ENCODE data around the gene C3orf20.
A peak's percentile ranks its signal among the peaks of the same experiment; 100 is the strongest.

C3orf20 gene

DNA sequence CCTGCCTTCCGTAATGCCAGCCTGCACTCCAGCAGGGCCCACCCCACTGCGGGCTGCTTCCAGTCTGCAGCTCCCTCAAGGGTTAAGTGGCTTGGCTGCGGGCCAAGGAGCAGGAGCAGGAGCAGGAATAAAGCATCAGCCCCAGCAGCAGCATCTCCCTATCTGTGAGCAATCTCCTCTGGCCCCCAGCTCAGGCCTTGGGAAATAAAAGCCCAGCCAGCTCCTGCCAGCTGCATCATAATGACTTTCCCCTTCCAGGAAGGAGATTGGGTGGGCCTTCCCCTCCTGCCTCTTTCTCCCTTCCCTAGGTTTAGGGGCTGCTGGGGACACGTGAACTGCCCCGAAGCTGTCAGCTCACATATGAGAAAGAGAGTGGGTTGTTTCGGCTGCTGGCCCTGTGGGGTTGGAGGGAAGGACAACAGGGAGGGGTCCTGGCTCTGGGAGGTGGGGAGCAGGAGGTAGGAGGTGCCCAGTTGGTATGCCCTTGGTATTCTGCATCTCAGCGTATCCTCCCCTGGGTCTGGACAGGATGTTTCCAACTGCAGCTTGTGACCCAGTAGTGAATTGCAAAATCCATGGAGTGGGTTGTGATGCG is 109.2 kb downstream of the C3orf20 start:
- H4K12ac ChIP-seq (ENCODE audit: low read depth, low read length): no peak overlapping the region
- H3K18ac ChIP-seq (ENCODE audit: low read length): no peak overlapping the region
- no peak overlapping the region for H2BK5ac ChIP-seq (ENCODE audit: low read depth, low read length, poor library complexity)
- no peak overlapping the region for H2AFZ ChIP-seq (ENCODE audit: insufficient read depth, low read length, poor library complexity)
- no peak overlapping the region for H3K23ac ChIP-seq (ENCODE audit: low read length)
- no peak overlapping the region for H4K8ac ChIP-seq (ENCODE audit: low read depth, low read length)
- H3K79me2 ChIP-seq (ENCODE audit: control insufficient read depth, insufficient read depth, low read length, poor library complexity): no peaks in the 10 kb centered on the region
- H3K27me3 ChIP-seq (ENCODE audit: insufficient read depth, low read length): no peaks in the 10 kb centered on the region
- peaks cover 4% of the 10 kb centered on the region for H3K9me3 ChIP-seq (ENCODE audit: insufficient read depth, low read depth, low read length)
- no peaks in the 10 kb centered on the region for H3K79me1 ChIP-seq (ENCODE audit: low read length)
- no peak overlapping the region for H3K9ac ChIP-seq (ENCODE audit: low read length)
- no peaks in the 10 kb centered on the region for H3K4me1 ChIP-seq (ENCODE audit: control insufficient read depth in 1 of 2, insufficient read depth in 2 of 2, low read length in 2 of 2)
- WGBS (ENCODE audit: extremely low coverage, insufficient coverage, insufficient read length): no CpG with 5 or more reads among the region's 8 CpGs
- H2BK12ac ChIP-seq (ENCODE audit: low read length): no peak overlapping the region
- H3K4me2 ChIP-seq (ENCODE audit: low read length): no peak overlapping the region
- no peak overlapping the region for H2BK120ac ChIP-seq (ENCODE audit: insufficient read depth, low read length, poor library complexity)
- H3K27ac ChIP-seq (ENCODE audit: low read depth, low read length): no peak overlapping the region
- no peak overlapping the region for H3K14ac ChIP-seq (ENCODE audit: low read length)
- no peak overlapping the region for H3K4me3 ChIP-seq (ENCODE audit: low read depth, low read length)
- H3K36me3 ChIP-seq (ENCODE audit: control insufficient read depth in 1 of 2, insufficient read depth in 2 of 2, low read length in 2 of 2): no peaks in the 10 kb centered on the region
- H4K91ac ChIP-seq (ENCODE audit: low read depth, low read length): no peak overlapping the region
- no peak overlapping the region for H2AK5ac ChIP-seq (ENCODE audit: low read length)
- no peak for DNase-seq
- H3K4ac ChIP-seq (ENCODE audit: low read depth, low read length): no peak overlapping the region

- Histone ChIP-seq H3K4ac (ENCODE audit: low read depth, low read length) (no peak overlapping the region), H2BK12ac (ENCODE audit: low read length) (no peak overlapping the region), H2BK120ac (ENCODE audit: insufficient read depth, low read length, poor library complexity) (no peak overlapping the region), H2AK5ac (ENCODE audit: low read length) (no peak overlapping the region), H3K4me1 (ENCODE audit: control insufficient read depth in 1 of 2, insufficient read depth in 2 of 2, low read length in 2 of 2) (no peaks in the 10 kb centered on the region), H4K8ac (ENCODE audit: low read depth, low read length) (no peak overlapping the region), H3K18ac (ENCODE audit: low read length) (no peak overlapping the region), H3K9ac (ENCODE audit: low read length) (no peak overlapping the region), H3K14ac (ENCODE audit: low read length) (no peak overlapping the region), H3K79me1 (ENCODE audit: low read length) (no peaks in the 10 kb centered on the region), H4K12ac (ENCODE audit: low read depth, low read length) (no peak overlapping the region), H3K79me2 (ENCODE audit: control insufficient read depth, insufficient read depth, low read length, poor library complexity) (no peaks in the 10 kb centered on the region), H4K91ac (ENCODE audit: low read depth, low read length) (no peak overlapping the region), H3K23ac (ENCODE audit: low read length) (no peak overlapping the region), H3K36me3 (ENCODE audit: control insufficient read depth in 1 of 2, insufficient read depth in 2 of 2, low read length in 2 of 2) (no peaks in the 10 kb centered on the region), H3K27me3 (ENCODE audit: insufficient read depth, low read length) (no peaks in the 10 kb centered on the region), H3K9me3 (ENCODE audit: insufficient read depth, low read depth, low read length) (peaks cover 4% of the 10 kb centered on the region), H3K4me3 (ENCODE audit: low read depth, low read length) (peak overlapping the region; percentile 9), H2BK5ac (ENCODE audit: low read depth, low read length, poor library complexity) (no peak overlapping the region), H3K27ac (ENCODE audit: low read depth, low read length) (no peak overlapping the region), H3K4me2 (ENCODE audit: low read length) (no peak overlapping the region), H2AFZ (ENCODE audit: insufficient read depth, low read length, poor library complexity) (no peak overlapping the region)
- no peak for DNase-seq
- no CpG with 5 or more reads among the region's 20 CpGs for WGBS (ENCODE audit: extremely low coverage, insufficient coverage, insufficient read length)
These were observed 110.5 kb downstream of the C3orf20 start for GRCh38 chr3:14785207-14786155.

- Histone ChIP-seq H3K36me3 (ENCODE audit: control insufficient read depth in 1 of 2, insufficient read depth in 2 of 2, low read length in 2 of 2) (no peaks in the 10 kb centered on the region), H2BK5ac (ENCODE audit: low read depth, low read length, poor library complexity) (no peak overlapping the region), H2BK120ac (ENCODE audit: insufficient read depth, low read length, poor library complexity) (no peak overlapping the region), H3K4ac (ENCODE audit: low read depth, low read length) (no peak overlapping the region), H2BK12ac (ENCODE audit: low read length) (no peak overlapping the region), H3K79me1 (ENCODE audit: low read length) (no peaks in the 10 kb centered on the region), H3K4me2 (ENCODE audit: low read length) (no peak overlapping the region), H2AK5ac (ENCODE audit: low read length) (no peak overlapping the region), H3K18ac (ENCODE audit: low read length) (no peak overlapping the region), H4K8ac (ENCODE audit: low read depth, low read length) (no peak overlapping the region), H3K27me3 (ENCODE audit: insufficient read depth, low read length) (no peaks in the 10 kb centered on the region), H4K12ac (ENCODE audit: low read depth, low read length) (no peak overlapping the region), H4K91ac (ENCODE audit: low read depth, low read length) (no peak overlapping the region), H3K4me1 (ENCODE audit: control insufficient read depth in 1 of 2, insufficient read depth in 2 of 2, low read length in 2 of 2) (no peaks in the 10 kb centered on the region), H3K14ac (ENCODE audit: low read length) (no peak overlapping the region), H2AFZ (ENCODE audit: insufficient read depth, low read length, poor library complexity) (no peak overlapping the region), H3K27ac (ENCODE audit: low read depth, low read length) (no peak overlapping the region), H3K79me2 (ENCODE audit: control insufficient read depth, insufficient read depth, low read length, poor library complexity) (no peaks in the 10 kb centered on the region), H3K4me3 (ENCODE audit: low read depth, low read length) (no peak overlapping the region), H3K9me3 (ENCODE audit: insufficient read depth, low read depth, low read length) (peaks cover 4% of the 10 kb centered on the region), H3K9ac (ENCODE audit: low read length) (no peak overlapping the region), H3K23ac (ENCODE audit: low read length) (no peak overlapping the region)
- WGBS (ENCODE audit: extremely low coverage, insufficient coverage, insufficient read length): no CpG with 5 or more reads among the region's 3 CpGs
- DNase-seq: no peak
These were observed 111.4 kb downstream of the C3orf20 start for GRCh38 chr3:14786369-14786768.

- Histone ChIP-seq H2AK5ac (ENCODE audit: low read length) (no peak overlapping the region), H3K4me3 (ENCODE audit: low read depth, low read length) (no peak overlapping the region), H3K9me3 (ENCODE audit: insufficient read depth, low read depth, low read length) (peaks cover 4% of the 10 kb centered on the region), H2BK120ac (ENCODE audit: insufficient read depth, low read length, poor library complexity) (no peak overlapping the region), H3K23ac (ENCODE audit: low read length) (no peak overlapping the region), H3K9ac (ENCODE audit: low read length) (no peak overlapping the region), H3K79me1 (ENCODE audit: low read length) (no peaks in the 10 kb centered on the region), H4K91ac (ENCODE audit: low read depth, low read length) (no peak overlapping the region), H3K4me1 (ENCODE audit: control insufficient read depth in 1 of 2, insufficient read depth in 2 of 2, low read length in 2 of 2) (peaks cover 0 to 3% of the 10 kb centered on the region in 2 experiments), H3K14ac (ENCODE audit: low read length) (no peak overlapping the region), H2BK12ac (ENCODE audit: low read length) (no peak overlapping the region), H3K27ac (ENCODE audit: low read depth, low read length) (no peak overlapping the region), H3K27me3 (ENCODE audit: insufficient read depth, low read length) (no peaks in the 10 kb centered on the region), H4K12ac (ENCODE audit: low read depth, low read length) (no peak overlapping the region), H3K4me2 (ENCODE audit: low read length) (no peak overlapping the region), H2BK5ac (ENCODE audit: low read depth, low read length, poor library complexity) (no peak overlapping the region), H3K79me2 (ENCODE audit: control insufficient read depth, insufficient read depth, low read length, poor library complexity) (no peaks in the 10 kb centered on the region), H3K4ac (ENCODE audit: low read depth, low read length) (no peak overlapping the region), H2AFZ (ENCODE audit: insufficient read depth, low read length, poor library complexity) (no peak overlapping the region), H3K18ac (ENCODE audit: low read length) (no peak overlapping the region), H4K8ac (ENCODE audit: low read depth, low read length) (no peak overlapping the region), H3K36me3 (ENCODE audit: control insufficient read depth in 1 of 2, insufficient read depth in 2 of 2, low read length in 2 of 2) (no peaks in the 10 kb centered on the region)
- no CpG with 5 or more reads among the region's 7 CpGs for WGBS (ENCODE audit: extremely low coverage, insufficient coverage, insufficient read length)
- DNase-seq: no peak
These were observed 112.7 kb downstream of the C3orf20 start for GRCh38 chr3:14787630-14788029.
